ENCODE data around the gene RERE. TPM values are rescaled to one million over a fixed set of nuclear protein-coding genes. Genes with fewer than 3 reads are reported as not detected.

The RERE gene
- total RNA-seq, 1 experiment from 2014 or later: 161 TPM

GRCh38 chr1:8431019-8431418 lies 386.4 kb downstream of the RERE start (continued):
- TF ChIP-seq E2F5 (CRISPR knock-in tag; IDR thresholded peaks at IDR 0.05): no peak
- TF ChIP-seq CDX4 (CRISPR knock-in tag; IDR thresholded peaks at IDR 0.05; ENCODE audit: borderline replicate concordance): no peak
- TF ChIP-seq ZBTB43 (CRISPR knock-in tag; IDR thresholded peaks at IDR 0.05): no peak
- no peak for TF ChIP-seq ATF6 (CRISPR knock-in tag; IDR thresholded peaks at IDR 0.05)
- TF ChIP-seq JAZF1 (CRISPR knock-in tag; IDR thresholded peaks at IDR 0.05): no peak
- no peak for TF ChIP-seq PREB (CRISPR knock-in tag; IDR thresholded peaks at IDR 0.05; ENCODE audit: borderline replicate concordance)
- no peak for TF ChIP-seq CREM (CRISPR knock-in tag; IDR thresholded peaks at IDR 0.05)
- no peak for TF ChIP-seq SOX15 (CRISPR knock-in tag; IDR thresholded peaks at IDR 0.05)
- no peak for TF ChIP-seq AR (CRISPR knock-in tag; IDR thresholded peaks at IDR 0.05)

- ATAC-seq (no peak), DNase-seq (ENCODE audit: low spot score) (no peak)
- no peaks in the 10 kb centered on the region for H3K36me3 Mint-ChIP-seq
- peak overlapping the region; percentile 68; the same call in 1 of the 2 replicates for H3K27ac Mint-ChIP-seq
- no peaks in the 10 kb centered on the region for H3K9me3 Mint-ChIP-seq
- peaks cover 42% of the 10 kb centered on the region for H3K4me1 Mint-ChIP-seq
- CTCF ChIA-PET: interaction anchor here (0.6 to 3.4 kb wide), 11 partner anchors 8 to 419 kb away, joined by 3 to 22 read pairs (median 4); no protein-coding TSS in a partner anchor
- no peak overlapping the region for H3K4me3 Mint-ChIP-seq
- H3K27me3 Mint-ChIP-seq (ENCODE audit: low read depth): no peaks in the 10 kb centered on the region
- POLR2A ChIA-PET: no interaction called here
- no peak for TF ChIP-seq TCF7 (CRISPR knock-in tag; IDR thresholded peaks at IDR 0.05; ENCODE audit: low read depth)
- TF ChIP-seq ZSCAN18 (CRISPR knock-in tag; IDR thresholded peaks at IDR 0.05): no peak
- TF ChIP-seq PRDM15 (CRISPR knock-in tag; IDR thresholded peaks at IDR 0.05): no peak
- no peak for TF ChIP-seq SP1 (CRISPR knock-in tag; conservative IDR thresholded peaks at IDR 0.05)
- no peak for TF ChIP-seq KAT7 (CRISPR knock-in tag; IDR thresholded peaks at IDR 0.05; ENCODE audit: borderline replicate concordance)
- TF ChIP-seq ZNF532 (CRISPR knock-in tag; IDR thresholded peaks at IDR 0.05; ENCODE audit: borderline replicate concordance): no peak
- TF ChIP-seq ZNF396 (CRISPR knock-in tag; IDR thresholded peaks at IDR 0.05; ENCODE audit: borderline replicate concordance): no peak
Measured at GRCh38 chr1:8430476-8430875, 387.0 kb downstream of the RERE start.

All from WTC11 (cell line).